Endothelial cell of umbilical vein (primary cell): ENCODE measurements around the gene NFIC. TPM values are rescaled to one million over a fixed set of nuclear protein-coding genes. Genes with fewer than 3 reads are reported as not detected.

ENCODE experiments used
- BruUV-seq: library from RNA; stranded (reverse); fragments of 400-500 nt; replicated peaks from 2 replicates; lab custom pipeline; 2021; lab: Mats Ljungman, UMichigan
- CTCF ChIA-PET: fragments of 300-600, 350-600 bp; sonication (Branson Sonifier 250); formaldehyde crosslinking; loops from one replicate; lab custom pipeline; 2021; ENCODE audit warnings: antibody characterized with exemption, inconsistent platforms; lab: Charles Lee
- POLR2A ChIA-PET: fragments of 300-600, 350-600 bp; sonication (Branson Sonifier 250); formaldehyde crosslinking; loops from one replicate; lab custom pipeline; 2021; ENCODE audit warnings: antibody characterized with exemption, inconsistent platforms; lab: Charles Lee
- DNase-seq: peaks from one replicate; pipeline ENCODE4 v3.0.0-alpha.2; 2011; ENCODE audit warnings: low read depth, low spot score
- FAIRE-seq: peaks from 2 replicates; lab custom pipeline; 2011; peaks lifted over from hg19 to GRCh38; lab: Jason Lieb, UNC
- H2AFZ ChIP-seq: 2 replicates; pipeline ENCODE4 v1.6.0; 2012; ENCODE audit warnings: low read depth, low read length, control low read depth, inconsistent platforms
- H3K27ac ChIP-seq: 2 replicates; pipeline ENCODE4 v1.5.1; 2011; ENCODE audit warnings: low read depth, mild to moderate bottlenecking, control low read depth, low read length, moderate library complexity; ENCODE audit not compliant: insufficient read depth
- H3K27me3 ChIP-seq, 2 experiments: 2 replicates each; pipeline versions ENCODE4 v1.6.0 to v1.6.1; 2011; ENCODE audit warnings: low read length in 2 of 2, mixed read lengths in 1 of 2; ENCODE audit not compliant: control insufficient read depth in 2 of 2, insufficient read depth in 2 of 2
- H3K36me3 ChIP-seq, 2 experiments: 2 replicates in 1 of 2; 3 replicates in 1 of 2; pipeline ENCODE4 v1.5.1; 2011; ENCODE audit warnings: low read length in 2 of 2, mild to moderate bottlenecking in 1 of 2, moderate library complexity in 1 of 2; ENCODE audit not compliant: control insufficient read depth in 2 of 2, insufficient read depth in 2 of 2; ENCODE audit errors: extremely low read depth in 1 of 2
- H3K4me1 ChIP-seq: 3 replicates; pipeline ENCODE4 v1.5.1; 2011; ENCODE audit warnings: mild to moderate bottlenecking, low read length; ENCODE audit not compliant: control insufficient read depth, insufficient read depth; ENCODE audit errors: extremely low read depth
- H3K4me2 ChIP-seq: 2 replicates; pipeline ENCODE4 v1.6.1; 2011; ENCODE audit warnings: low read length, control low read depth, mixed read lengths; ENCODE audit not compliant: insufficient read depth
- H3K4me3 ChIP-seq, 3 experiments: fragments of 200-600 bp in 1 of 3; sonication (generic), shearing (Covaris generic) in 1 of 3; replicated peaks in 1 of 3; 2 replicates each; pipeline ENCODE4 v1.5.1; 2011 to 2016; ENCODE audit warnings: control low read depth in 3 of 3, low read length in 3 of 3, mild to moderate bottlenecking in 2 of 3, inconsistent platforms in 1 of 3, low read depth in 1 of 3, moderate library complexity in 1 of 3; ENCODE audit not compliant: insufficient read depth in 1 of 3
- H3K79me2 ChIP-seq: 2 replicates; pipeline ENCODE4 v1.6.0; 2012; ENCODE audit warnings: low read length, inconsistent platforms; ENCODE audit not compliant: control insufficient read depth, insufficient read depth
- H3K9ac ChIP-seq: replicated peaks from 2 replicates; pipeline ENCODE3; 2011; ENCODE audit warnings: low read length, control low read depth; ENCODE audit not compliant: insufficient read depth; ENCODE audit errors: extremely low read depth
- H3K9me1 ChIP-seq: replicated peaks from 3 replicates; pipeline ENCODE4 v1.6.0; 2011; ENCODE audit warnings: mild to moderate bottlenecking, low read length; ENCODE audit not compliant: control insufficient read depth, insufficient read depth; ENCODE audit errors: extremely low read depth
- H3K9me3 ChIP-seq: replicated peaks from 2 replicates; pipeline ENCODE4 v1.5.1; 2012; ENCODE audit warnings: low read length, inconsistent platforms; ENCODE audit not compliant: control insufficient read depth, insufficient read depth
- H4K20me1 ChIP-seq: replicated peaks from 2 replicates; pipeline ENCODE3; 2011; ENCODE audit warnings: mild to moderate bottlenecking, low read length; ENCODE audit not compliant: control insufficient read depth, insufficient read depth; ENCODE audit errors: extremely low read depth
- CTCF ChIP-seq, 2 donors: IDR thresholded peaks; 1 replicate in 1 of 2; 2 replicates in 1 of 2; pipeline ENCODE4 v1.5.1; 2011; ENCODE audit warnings: low read length in 2 of 2, mild to moderate bottlenecking in 2 of 2, moderate library complexity in 2 of 2, control low read depth in 1 of 2, inconsistent platforms in 1 of 2, low read depth in 1 of 2; ENCODE audit not compliant: insufficient read depth in 1 of 2; ENCODE audit errors: extremely low read depth in 1 of 2
- EZH2 ChIP-seq: IDR thresholded peaks from 2 replicates; pipeline ENCODE4 v1.6.1; 2012; ENCODE audit warnings: borderline replicate concordance, low read depth, mild to moderate bottlenecking, moderate library complexity, low read length, inconsistent platforms; ENCODE audit not compliant: severe bottlenecking
- FOS ChIP-seq: IDR thresholded peaks from 2 replicates; pipeline ENCODE4 v1.6.1; 2011; ENCODE audit warnings: mild to moderate bottlenecking, low read length, moderate library complexity, borderline replicate concordance; ENCODE audit not compliant: insufficient read depth
- GATA2 ChIP-seq: IDR thresholded peaks from 2 replicates; pipeline ENCODE4 v1.7.0; 2011; ENCODE audit warnings: low read depth, mild to moderate bottlenecking, moderate library complexity, mixed read lengths, low read length; ENCODE audit not compliant: insufficient read length, insufficient read depth
- JUN ChIP-seq: IDR thresholded peaks from 2 replicates; pipeline ENCODE4 v1.6.1; 2011; ENCODE audit warnings: borderline replicate concordance, low read depth; ENCODE audit not compliant: insufficient read length, insufficient read depth
- MAX ChIP-seq: IDR thresholded peaks from 2 replicates; pipeline ENCODE4 v1.6.1; 2011; ENCODE audit not compliant: insufficient read depth, insufficient read length
- POLR2A ChIP-seq: IDR thresholded peaks from 2 replicates; pipeline ENCODE4 v1.6.1; 2012; ENCODE audit warnings: low read depth, mild to moderate bottlenecking, control low read depth, low read length
- POLR2AphosphoS5 ChIP-seq: IDR thresholded peaks from 2 replicates; pipeline ENCODE4 v1.6.1; 2012; ENCODE audit warnings: low read depth, mild to moderate bottlenecking, control low read depth, low read length, moderate library complexity; ENCODE audit not compliant: insufficient read depth
- dilution Hi-C: fragments of 300-500 bp; cut with MboI; formaldehyde crosslinking; loops from one replicate; pipeline ENCODE4 v1.15.0; 2019; ENCODE audit warnings: low sequenced_read_pairs; ENCODE audit not compliant: extremely low pct_ligation_motif_present
- intact Hi-C: fragments of 100-400 bp; cut with micrococcal nuclease; formaldehyde crosslinking; loops from one replicate; pipeline ENCODE4 v1.10.0; 2022
- polyA plus RNA-seq, 4 experiments: library from polyadenylated mRNA; depleted of rRNA in 3 of 4; stranded (reverse) in 3 of 4; unstranded in 1 of 4; fragments of >200 nt; gene quantifications; 2 replicates each; pipeline versions ENCODE4 v1.2.1 to v1.2.3, GENCODE V29; 2011 to 2012; ENCODE audit warnings: missing spikeins in 1 of 4
- total RNA-seq: library from RNA; stranded (reverse); gene quantifications from 2 replicates; pipeline ENCODE4 v1.2.3, GENCODE V29; 2021

NFIC gene
- total and polyA plus RNA-seq, 2 donors (not counting 3 experiments of a cell fraction or from before 2014, with no cell fraction given): 11.4 to 133 TPM

- dilution Hi-C loops: no loop called here
- intact Hi-C loops: no loop called here
- Histone ChIP-seq H3K27me3 (no peaks in the 10 kb centered on the region), H3K9me1 (no peaks in the 10 kb centered on the region), H4K20me1 (no peaks in the 10 kb centered on the region), H3K9me3 (no peaks in the 10 kb centered on the region), H3K4me2 (no peak overlapping the region), H3K9ac (no peak overlapping the region), H3K4me3 (peak overlapping the region in 1 of 3 experiments; percentile 94), H3K36me3 (no peaks in the 10 kb centered on the region), H3K4me1 (peaks cover 11% of the 10 kb centered on the region), H3K79me2 (peaks cover 18% of the 10 kb centered on the region), H3K27ac (no peak overlapping the region), H2AFZ (no peak overlapping the region)
- FAIRE-seq (no peak), DNase-seq (no peak)
- CTCF ChIA-PET: interaction anchor here (0.6 kb wide), 1 partner anchor 71 kb away, joined by 3 read pairs; no protein-coding TSS in a partner anchor
- no TSS peak for BruUV-seq
- no peak for TF ChIP-seq CTCF (IDR thresholded peaks at IDR 0.05; ENCODE audit: extremely low read depth in 1 of 2, insufficient read depth in 1 of 2, low read depth in 1 of 2, low read length in 2 of 2)
- no peak for TF ChIP-seq GATA2
- TF ChIP-seq JUN: no peak
- peak; percentile 64 for TF ChIP-seq EZH2
- TF ChIP-seq MAX: no peak
- TF ChIP-seq POLR2A: no peak
- no peak for TF ChIP-seq FOS
- no peak for TF ChIP-seq POLR2AphosphoS5
- POLR2A ChIA-PET: no interaction called here
Measured at GRCh38 chr19:3357992-3358688, 8.2 kb upstream of the NFIC start.
